Inferior parietal cortex (tissue), 1 donor: ENCODE results near the gene CDK11B.
"Not testable (repeated sequence)": the region's sequence is repeated elsewhere in the genome, so short reads cannot be mapped to it uniquely, and the experiment has no call there.

Experiments
- DNase-seq: peaks from one replicate; pipeline ENCODE4 v3.0.0-alpha.2; 2016; ENCODE audit errors: extremely low spot score

CDK11B gene

GRCh38 chr1:1658583-1659549, at the start of gene CDK11B:
CDK11B (minus strand) TSS chr1:1659004; CDS start chr1:1657485, 1,519 bp downstream.
- DNase-seq, result peak; percentile 93

DNA sequence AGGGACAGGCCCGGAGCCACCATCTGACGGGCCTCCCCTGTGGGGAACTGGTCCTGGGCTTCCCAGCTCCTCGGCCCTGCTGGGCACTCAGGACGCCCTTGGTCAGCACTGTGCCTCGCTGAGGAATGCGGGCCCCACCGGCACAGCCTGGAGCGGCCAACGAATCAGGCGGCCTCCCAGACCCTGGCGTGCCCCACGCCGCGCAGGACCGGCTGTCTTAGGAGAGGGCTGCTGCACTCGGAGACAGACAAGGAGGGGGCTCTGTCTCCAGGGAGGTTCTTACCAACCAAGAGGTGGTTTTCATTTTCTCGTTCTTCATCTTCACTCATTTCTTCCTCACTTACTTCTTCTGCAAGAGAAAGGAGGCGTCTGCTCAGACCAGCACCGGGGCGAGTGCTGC, 49.1 kb upstream of the CDK11B start:
- DNase-seq, result not testable (repeated sequence)

DNA sequence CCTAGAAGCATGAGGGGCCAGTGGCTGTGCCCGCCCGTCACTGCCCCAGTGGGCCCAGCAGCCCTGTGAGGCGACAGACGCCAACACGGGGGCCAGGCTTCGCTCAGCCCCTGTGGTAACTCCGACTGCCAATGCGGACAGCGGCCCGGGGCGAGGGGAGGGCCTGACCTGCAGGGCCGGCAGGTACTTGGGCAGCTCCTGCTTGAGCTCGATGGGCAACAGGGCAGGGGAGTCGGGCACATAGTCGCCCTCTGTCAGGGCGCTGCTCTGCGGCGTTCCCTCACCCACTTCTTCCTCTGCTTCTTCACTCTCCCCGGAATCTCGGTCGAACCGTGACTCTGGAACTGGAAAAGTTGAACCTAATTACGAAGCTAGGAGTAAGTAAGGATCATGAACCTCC, 48.4 kb upstream of the CDK11B start:
- DNase-seq, result not testable (repeated sequence)

GRCh38 chr1:1705623-1706022, 46.8 kb upstream of the CDK11B start:
- DNase-seq, result not testable (repeated sequence)

DNA sequence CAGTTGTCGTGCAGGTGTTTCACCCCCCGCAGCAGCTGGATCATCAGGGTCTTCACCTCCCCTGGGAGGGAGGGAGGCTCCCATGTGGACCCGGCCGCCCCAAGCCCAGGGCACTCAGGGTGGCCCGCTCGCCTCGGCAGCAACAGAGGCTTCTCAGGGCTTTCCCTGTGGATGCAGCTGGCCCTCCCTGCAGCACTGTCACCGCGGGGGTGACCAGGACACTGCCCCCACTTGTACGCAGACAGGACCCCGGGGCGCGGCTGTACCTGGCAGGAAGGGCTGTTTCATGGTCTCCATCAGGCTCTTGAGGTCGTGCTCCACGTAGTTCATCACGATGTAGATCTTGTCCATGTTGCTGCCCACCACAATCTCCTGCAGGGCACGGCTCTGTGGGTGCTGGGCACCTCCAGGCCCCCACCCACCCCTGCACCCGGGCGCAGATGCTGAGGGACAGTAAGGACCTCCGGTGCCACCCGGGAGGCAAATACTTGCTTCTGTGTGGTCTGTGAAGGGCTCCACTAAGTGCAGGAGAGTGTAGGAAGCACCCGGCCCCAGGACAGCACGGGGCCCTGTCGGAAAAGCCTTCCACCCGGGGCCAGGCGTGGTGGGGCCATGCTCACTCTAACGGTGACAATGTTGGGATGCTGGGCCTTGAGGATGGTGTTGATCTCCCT, 45.6 kb upstream of the CDK11B start:
- DNase-seq, result not testable (repeated sequence)

DNA sequence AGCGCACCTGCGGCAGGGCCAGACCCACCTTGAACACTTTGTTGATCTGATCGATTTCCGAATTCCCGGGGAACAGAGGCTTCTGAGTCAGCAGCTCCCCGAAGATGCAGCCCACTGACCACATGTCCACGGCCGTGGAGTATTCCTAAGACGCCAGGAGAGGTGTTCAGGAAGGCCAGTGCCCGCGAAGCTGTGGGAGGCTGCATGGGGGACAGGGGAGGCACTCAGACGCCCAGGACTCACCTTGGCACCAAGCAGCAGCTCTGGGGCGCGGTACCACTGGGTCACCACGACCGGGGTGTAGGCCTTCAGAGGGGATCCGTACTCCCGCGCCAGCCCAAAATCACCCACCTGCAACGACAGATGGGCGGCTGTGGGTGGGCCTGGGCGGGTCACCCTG, 45.0 kb upstream of the CDK11B start:
- no peak for DNase-seq

DNA sequence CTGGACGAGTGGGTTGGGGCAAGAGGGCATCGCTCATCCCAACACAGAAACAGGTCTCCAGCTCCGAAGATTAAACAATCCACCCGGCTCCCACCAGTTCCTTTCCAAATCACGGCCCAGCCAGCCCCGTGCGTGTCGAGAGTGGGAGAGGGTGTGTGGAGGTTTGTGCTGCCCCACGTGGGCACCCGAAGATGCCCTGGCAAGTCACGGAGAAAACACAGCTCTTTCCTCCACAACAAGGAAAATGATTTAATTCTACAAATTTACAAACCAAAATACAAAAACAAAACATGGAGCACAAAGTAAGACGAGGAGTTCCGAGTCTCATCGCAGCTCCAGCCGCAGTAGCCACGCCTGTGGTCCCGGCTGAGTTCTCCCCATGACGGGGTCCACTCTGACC, 43.7 kb upstream of the CDK11B start:
- DNase-seq, result not testable (repeated sequence)

GRCh38 chr1:1700557-1700956, 41.8 kb upstream of the CDK11B start:
- DNase-seq, result not testable (repeated sequence)

DNA sequence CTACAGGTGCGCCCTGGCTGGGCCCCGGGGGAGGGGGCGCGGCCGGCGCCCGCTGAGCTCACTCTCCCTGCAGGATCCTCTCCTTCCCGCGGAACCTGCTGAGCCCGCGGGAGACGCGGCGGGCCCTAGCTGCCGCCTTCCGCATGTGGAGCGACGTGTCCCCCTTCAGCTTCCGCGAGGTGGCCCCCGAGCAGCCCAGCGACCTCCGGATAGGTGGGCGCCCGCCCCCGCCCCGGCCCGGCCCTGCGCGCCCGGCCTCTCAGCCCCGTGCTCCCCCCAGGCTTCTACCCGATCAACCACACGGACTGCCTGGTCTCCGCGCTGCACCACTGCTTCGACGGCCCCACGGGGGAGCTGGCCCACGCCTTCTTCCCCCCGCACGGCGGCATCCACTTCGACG, 41.3 kb upstream of the CDK11B start:
- not testable (repeated sequence) for DNase-seq

GRCh38 chr1:1699061-1699460, 40.3 kb upstream of the CDK11B start:
- not testable (repeated sequence) for DNase-seq

GRCh38 chr1:1697358-1698183, 38.8 kb upstream of the CDK11B start:
- DNase-seq, result not testable (repeated sequence)

- not testable (repeated sequence) for DNase-seq
Observed at GRCh38 chr1:1696431-1697357, 37.9 kb upstream of the CDK11B start.

GRCh38 chr1:1692714-1693647, 34.2 kb upstream of the CDK11B start, which contains the start of gene SLC35E2B:
SLC35E2B (minus strand) TSS chr1:1692795; CDS start chr1:1676699, 16,096 bp downstream.
- DNase-seq, result peak; percentile 92

DNA sequence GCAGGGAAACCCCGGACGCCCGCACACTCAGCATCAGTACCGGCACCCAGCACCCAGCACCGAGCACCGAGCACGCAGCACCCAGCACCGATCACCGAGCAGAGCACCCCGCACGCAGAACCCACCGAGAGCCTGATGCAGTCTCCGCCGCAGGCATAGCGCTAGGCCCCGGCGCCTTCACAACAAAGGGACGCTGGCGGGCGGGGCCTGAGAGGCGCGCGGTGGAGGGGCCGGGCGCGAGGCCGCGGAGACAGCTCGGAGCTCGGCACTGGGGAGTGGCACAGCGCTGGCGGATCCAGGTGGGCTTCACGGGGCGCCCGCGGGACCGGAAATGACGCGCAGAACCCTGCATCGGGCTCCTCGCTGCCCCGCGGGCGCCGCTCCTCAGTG, 33.5 kb upstream of the CDK11B start:
- peak; percentile 41 for DNase-seq

DNA sequence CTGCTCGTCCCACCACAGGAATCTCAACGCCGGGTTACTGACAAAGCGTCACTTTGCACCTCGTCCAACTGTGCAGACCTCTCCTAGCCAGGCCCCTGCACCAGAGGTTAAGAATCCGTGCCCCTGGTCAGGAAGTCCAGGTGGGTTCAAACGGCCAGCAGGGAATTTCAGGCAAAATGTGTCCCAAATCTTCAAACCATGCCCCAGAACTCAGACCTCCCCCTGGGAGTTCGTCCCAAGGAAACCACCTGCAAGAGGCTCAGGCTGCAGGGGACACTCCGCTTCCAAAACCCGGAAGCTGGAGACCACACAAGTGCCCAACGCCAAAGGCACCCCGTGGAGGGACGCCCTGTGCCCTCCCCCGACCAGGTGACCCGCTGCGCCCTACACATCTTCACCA, 32.6 kb upstream of the CDK11B start:
- DNase-seq, result not testable (repeated sequence)

DNA sequence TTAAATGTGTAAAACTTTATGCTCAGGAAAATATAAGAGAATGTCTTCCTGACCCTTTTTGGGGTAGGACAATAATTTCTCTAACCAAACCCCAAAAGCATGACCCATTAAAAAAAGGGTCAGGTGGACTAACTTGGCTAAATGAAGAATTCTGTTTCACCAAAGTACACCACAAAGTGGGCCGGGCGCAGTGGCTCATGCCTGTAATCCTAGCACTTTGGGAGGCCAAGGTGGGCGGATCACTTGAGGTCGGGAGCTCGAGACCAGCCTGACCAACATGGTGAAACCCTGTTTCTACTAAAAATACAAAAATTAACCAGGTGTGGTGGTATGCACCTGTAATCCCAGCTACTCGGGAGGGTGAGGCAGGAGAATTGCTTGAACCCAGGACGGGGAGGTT, 30.7 kb upstream of the CDK11B start:
- DNase-seq, result not testable (repeated sequence)

- DNase-seq, result no peak
Observed at GRCh38 chr1:1687846-1688245, 29.0 kb upstream of the CDK11B start.

GRCh38 chr1:1684031-1684681, 25.4 kb upstream of the CDK11B start:
- no peak for DNase-seq
